ENCODE measurements around the gene STXBP5.

- TF ChIP-seq EZH2 (IDR thresholded peaks at IDR 0.05; ENCODE audit: insufficient read depth, poor library complexity, severe bottlenecking) (no peak), EZH2phosphoT487 (IDR thresholded peaks at IDR 0.05; ENCODE audit: insufficient read depth, low read depth) (no peak)
Observed at GRCh38 chr6:147429794-147430193, 225.6 kb downstream of the STXBP5 start.

Measured in GM23248 (cell line).